ENCODE results near the gene RXRA.

DNA sequence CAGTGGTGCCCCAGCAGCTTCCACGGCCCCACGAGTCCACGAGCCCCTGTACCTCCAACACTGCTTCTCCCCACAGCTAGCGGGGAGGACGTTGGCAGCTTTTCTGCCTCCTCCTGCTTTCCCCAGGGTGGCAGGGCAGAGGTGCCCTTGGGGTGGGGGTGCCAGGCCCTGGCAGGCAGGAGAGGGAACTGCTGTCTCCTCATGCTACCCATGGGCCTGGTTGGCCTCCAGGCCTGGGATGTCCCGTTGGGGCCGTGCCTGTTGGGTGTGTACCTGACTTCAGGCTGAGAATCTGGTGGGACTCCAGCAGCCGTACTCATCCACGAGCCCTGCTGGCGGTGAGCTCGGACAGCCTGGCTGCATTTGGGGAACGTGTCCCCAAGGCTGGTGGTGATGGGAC, 27.3 kb downstream of the RXRA start:
- no peak for TF ChIP-seq POLR2A (IDR thresholded peaks at IDR 0.05; ENCODE audit: low read depth, low read length)
- no peak for TF ChIP-seq EZH2 (IDR thresholded peaks at IDR 0.05; ENCODE audit: borderline replicate concordance, low read depth, low read length, severe bottlenecking)
- TF ChIP-seq, protein P1, sequence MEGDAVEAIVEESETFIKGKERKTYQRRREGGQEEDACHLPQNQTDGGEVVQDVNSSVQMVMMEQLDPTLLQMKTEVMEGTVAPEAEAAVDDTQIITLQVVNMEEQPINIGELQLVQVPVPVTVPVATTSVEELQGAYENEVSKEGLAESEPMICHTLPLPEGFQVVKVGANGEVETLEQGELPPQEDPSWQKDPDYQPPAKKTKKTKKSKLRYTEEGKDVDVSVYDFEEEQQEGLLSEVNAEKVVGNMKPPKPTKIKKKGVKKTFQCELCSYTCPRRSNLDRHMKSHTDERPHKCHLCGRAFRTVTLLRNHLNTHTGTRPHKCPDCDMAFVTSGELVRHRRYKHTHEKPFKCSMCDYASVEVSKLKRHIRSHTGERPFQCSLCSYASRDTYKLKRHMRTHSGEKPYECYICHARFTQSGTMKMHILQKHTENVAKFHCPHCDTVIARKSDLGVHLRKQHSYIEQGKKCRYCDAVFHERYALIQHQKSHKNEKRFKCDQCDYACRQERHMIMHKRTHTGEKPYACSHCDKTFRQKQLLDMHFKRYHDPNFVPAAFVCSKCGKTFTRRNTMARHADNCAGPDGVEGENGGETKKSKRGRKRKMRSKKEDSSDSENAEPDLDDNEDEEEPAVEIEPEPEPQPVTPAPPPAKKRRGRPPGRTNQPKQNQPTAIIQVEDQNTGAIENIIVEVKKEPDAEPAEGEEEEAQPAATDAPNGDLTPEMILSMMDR (IDR thresholded peaks at IDR 0.05; ENCODE audit: extremely low read depth in 1 of 2, insufficient read depth in 1 of 2, low read depth in 1 of 2, low read length in 2 of 2) = no peak
- TF ChIP-seq, protein P2, sequence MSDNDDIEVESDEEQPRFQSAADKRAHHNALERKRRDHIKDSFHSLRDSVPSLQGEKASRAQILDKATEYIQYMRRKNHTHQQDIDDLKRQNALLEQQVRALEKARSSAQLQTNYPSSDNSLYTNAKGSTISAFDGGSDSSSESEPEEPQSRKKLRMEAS (IDR thresholded peaks at IDR 0.05; ENCODE audit: insufficient read depth, insufficient read length) = no peak
- no peak for TF ChIP-seq POLR2AphosphoS5 (IDR thresholded peaks at IDR 0.05; ENCODE audit: insufficient read depth, low read depth, low read length)

Measured in endothelial cell of umbilical vein (primary cell).